ENCODE data around the gene SHISAL2B.

The SHISAL2B gene

DNA sequence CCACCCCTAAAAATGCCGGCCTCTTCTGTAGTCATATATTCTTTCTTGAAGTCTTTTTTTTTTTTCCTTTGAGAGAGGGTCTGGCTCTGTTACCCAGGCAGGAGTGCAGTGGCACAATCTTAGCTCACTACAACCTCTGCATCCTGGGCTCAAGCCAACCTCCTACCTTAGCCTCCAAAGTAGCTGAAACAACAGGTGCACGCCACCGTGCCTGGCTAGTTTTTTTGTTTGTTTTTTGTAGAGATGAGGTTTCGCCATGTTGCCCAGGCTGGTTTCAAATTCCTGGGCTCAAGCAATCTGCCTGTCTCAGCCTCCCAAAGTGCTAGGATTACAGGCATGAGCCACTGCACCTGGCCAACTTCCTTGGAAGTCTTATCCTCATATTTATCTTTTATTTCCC lies 59.1 kb downstream of the SHISAL2B start:
- DNase-seq (ENCODE audit: low spot score): no peak
- H3K27ac ChIP-seq (ENCODE audit: poor library complexity, severe bottlenecking): no peak overlapping the region
- H3K4me3 ChIP-seq (ENCODE audit: severe bottlenecking): no peak overlapping the region
- no peak for ATAC-seq (ENCODE audit: low read depth)
- H3K9me3 ChIP-seq (ENCODE audit: severe bottlenecking): no peaks in the 10 kb centered on the region
- TF ChIP-seq, protein P1, sequence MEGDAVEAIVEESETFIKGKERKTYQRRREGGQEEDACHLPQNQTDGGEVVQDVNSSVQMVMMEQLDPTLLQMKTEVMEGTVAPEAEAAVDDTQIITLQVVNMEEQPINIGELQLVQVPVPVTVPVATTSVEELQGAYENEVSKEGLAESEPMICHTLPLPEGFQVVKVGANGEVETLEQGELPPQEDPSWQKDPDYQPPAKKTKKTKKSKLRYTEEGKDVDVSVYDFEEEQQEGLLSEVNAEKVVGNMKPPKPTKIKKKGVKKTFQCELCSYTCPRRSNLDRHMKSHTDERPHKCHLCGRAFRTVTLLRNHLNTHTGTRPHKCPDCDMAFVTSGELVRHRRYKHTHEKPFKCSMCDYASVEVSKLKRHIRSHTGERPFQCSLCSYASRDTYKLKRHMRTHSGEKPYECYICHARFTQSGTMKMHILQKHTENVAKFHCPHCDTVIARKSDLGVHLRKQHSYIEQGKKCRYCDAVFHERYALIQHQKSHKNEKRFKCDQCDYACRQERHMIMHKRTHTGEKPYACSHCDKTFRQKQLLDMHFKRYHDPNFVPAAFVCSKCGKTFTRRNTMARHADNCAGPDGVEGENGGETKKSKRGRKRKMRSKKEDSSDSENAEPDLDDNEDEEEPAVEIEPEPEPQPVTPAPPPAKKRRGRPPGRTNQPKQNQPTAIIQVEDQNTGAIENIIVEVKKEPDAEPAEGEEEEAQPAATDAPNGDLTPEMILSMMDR (IDR thresholded peaks at IDR 0.05; ENCODE audit: poor library complexity, severe bottlenecking): no peak
- H3K36me3 ChIP-seq (ENCODE audit: low read depth): peaks cover 48% of the 10 kb centered on the region
- no peaks in the 10 kb centered on the region for H3K27me3 ChIP-seq (ENCODE audit: insufficient read depth, poor library complexity, severe bottlenecking)
- H3K4me1 ChIP-seq (ENCODE audit: insufficient read depth, poor library complexity, severe bottlenecking): no peaks in the 10 kb centered on the region

DNA sequence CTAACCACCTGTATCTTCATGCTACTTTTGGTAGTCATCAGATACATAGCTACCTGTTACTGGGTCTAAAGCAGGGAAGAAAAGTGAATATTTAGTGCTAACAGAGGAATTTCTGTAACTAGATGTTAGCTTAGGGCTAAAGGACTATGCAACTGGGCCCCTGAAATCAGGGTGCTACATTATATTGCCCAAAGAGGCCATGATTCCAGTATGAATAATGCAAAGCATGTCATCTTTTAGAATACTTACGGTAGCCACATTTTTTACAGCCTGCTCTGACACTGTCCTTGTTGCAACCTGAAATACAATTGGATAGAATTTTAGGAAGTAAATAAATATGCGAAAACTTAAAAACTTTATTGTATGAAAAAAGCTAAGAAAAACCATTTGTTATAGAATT lies 63.8 kb downstream of the SHISAL2B start:
- DNase-seq (ENCODE audit: low spot score) (no peak), ATAC-seq (ENCODE audit: low read depth) (no peak)
- Histone ChIP-seq H3K4me3 (ENCODE audit: severe bottlenecking) (no peak overlapping the region), H3K27ac (ENCODE audit: poor library complexity, severe bottlenecking) (no peak overlapping the region), H3K36me3 (ENCODE audit: low read depth) (peaks cover 46% of the 10 kb centered on the region), H3K9me3 (ENCODE audit: severe bottlenecking) (no peaks in the 10 kb centered on the region), H3K4me1 (ENCODE audit: insufficient read depth, poor library complexity, severe bottlenecking) (no peaks in the 10 kb centered on the region), H3K27me3 (ENCODE audit: insufficient read depth, poor library complexity, severe bottlenecking) (no peaks in the 10 kb centered on the region)
- TF ChIP-seq, protein P1 (IDR thresholded peaks at IDR 0.05; ENCODE audit: poor library complexity, severe bottlenecking): no peak

DNA sequence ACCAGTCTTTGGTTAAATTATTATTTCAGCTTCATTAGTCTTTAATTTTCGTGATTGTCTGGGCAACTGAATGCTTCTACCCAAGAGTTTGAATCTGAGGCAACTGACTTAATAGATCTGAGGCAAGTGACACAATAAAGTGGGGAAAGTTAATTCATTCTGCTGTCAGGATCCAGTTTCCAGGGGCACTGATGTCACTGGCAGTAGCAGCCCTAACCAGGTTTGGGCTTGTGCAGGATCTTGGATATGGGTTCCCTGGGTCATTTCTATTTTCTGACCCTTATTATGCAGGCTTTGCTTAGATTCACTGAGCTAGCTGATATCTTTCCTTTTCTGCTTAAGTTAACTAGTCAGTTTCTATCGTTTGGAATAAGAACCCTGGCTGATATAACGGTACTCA lies 68.6 kb downstream of the SHISAL2B start:
- H3K4me1 ChIP-seq (ENCODE audit: insufficient read depth, poor library complexity, severe bottlenecking): no peaks in the 10 kb centered on the region
- no peaks in the 10 kb centered on the region for H3K27me3 ChIP-seq (ENCODE audit: insufficient read depth, poor library complexity, severe bottlenecking)
- H3K4me3 ChIP-seq (ENCODE audit: severe bottlenecking): no peak overlapping the region
- peaks cover 47% of the 10 kb centered on the region for H3K36me3 ChIP-seq (ENCODE audit: low read depth)
- no peak overlapping the region for H3K27ac ChIP-seq (ENCODE audit: poor library complexity, severe bottlenecking)
- no peaks in the 10 kb centered on the region for H3K9me3 ChIP-seq (ENCODE audit: severe bottlenecking)
- TF ChIP-seq, protein P1 (IDR thresholded peaks at IDR 0.05; ENCODE audit: poor library complexity, severe bottlenecking): no peak
- ATAC-seq (ENCODE audit: low read depth) (no peak), DNase-seq (ENCODE audit: low spot score) (no peak)

DNA sequence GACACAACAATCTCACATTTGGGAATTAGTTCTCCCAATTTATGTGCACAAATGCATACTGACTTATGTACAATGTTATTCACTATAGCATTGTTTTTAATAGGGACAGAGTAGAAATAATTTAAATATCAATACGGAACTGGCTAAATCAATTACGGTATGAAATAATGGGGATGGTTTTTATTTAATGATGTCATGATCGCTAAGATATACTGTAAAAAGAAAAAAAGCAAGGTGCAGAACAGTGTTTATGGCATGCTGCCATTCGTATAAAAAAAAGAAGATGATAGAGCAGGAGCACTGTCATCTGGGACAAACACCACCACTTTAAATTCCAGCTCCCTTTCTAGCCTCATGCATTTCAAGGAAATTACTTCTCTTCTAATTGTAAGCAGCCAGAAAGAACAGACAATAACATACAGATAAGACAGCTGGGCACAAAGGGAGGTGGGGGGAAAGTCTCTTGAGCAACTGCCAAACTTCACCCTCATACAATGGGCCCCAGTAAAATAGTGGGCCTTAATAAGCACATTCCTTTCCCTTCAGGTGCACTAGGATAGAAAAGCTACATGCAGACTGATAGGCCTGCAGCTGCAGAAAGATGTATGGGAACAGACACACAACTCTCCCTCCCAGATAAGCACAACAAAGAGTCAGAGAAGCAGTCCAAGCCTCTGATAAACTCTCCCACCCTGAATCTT lies 69.8 kb downstream of the SHISAL2B start:
- Histone ChIP-seq H3K4me1 (ENCODE audit: insufficient read depth, poor library complexity, severe bottlenecking) (no peaks in the 10 kb centered on the region), H3K36me3 (ENCODE audit: low read depth) (peaks cover 50% of the 10 kb centered on the region), H3K27ac (ENCODE audit: poor library complexity, severe bottlenecking) (no peak overlapping the region), H3K27me3 (ENCODE audit: insufficient read depth, poor library complexity, severe bottlenecking) (no peaks in the 10 kb centered on the region), H3K4me3 (ENCODE audit: severe bottlenecking) (no peak overlapping the region), H3K9me3 (ENCODE audit: severe bottlenecking) (no peaks in the 10 kb centered on the region)
- ATAC-seq (ENCODE audit: low read depth) (no peak), DNase-seq (ENCODE audit: low spot score) (no peak)
- TF ChIP-seq, protein P1 (IDR thresholded peaks at IDR 0.05; ENCODE audit: poor library complexity, severe bottlenecking): no peak

DNA sequence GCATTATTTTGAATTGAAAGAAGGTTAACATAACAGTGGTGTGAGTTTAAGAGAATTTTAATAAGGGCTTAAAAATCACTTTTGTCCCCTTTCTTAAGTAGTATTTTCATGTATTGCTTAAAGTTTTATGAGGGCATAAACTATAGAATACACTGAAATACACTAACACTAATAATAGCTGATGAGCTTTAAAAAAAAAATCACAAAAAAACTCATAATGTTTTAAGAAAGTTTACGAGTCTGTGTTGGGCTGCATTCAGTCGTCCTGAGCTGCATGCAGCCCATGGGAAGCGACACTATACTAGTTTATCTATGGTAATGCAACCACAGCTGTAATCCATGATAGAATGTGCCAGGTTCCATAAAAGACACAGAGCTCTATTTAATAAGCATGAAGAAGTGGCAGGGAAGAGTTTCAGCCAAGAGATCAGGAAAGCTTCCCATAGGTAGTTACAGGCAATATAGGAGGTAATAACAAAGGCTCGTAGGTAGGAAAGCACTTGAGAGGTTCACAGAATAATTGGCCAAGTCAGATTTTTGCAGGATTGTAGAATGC lies 73.7 kb downstream of the SHISAL2B start:
- H3K4me1 ChIP-seq (ENCODE audit: insufficient read depth, poor library complexity, severe bottlenecking): peaks cover 21% of the 10 kb centered on the region
- ATAC-seq (ENCODE audit: low read depth) (no peak), DNase-seq (ENCODE audit: low spot score) (no peak)
- no peaks in the 10 kb centered on the region for H3K9me3 ChIP-seq (ENCODE audit: severe bottlenecking)
- H3K27ac ChIP-seq (ENCODE audit: poor library complexity, severe bottlenecking): no peak overlapping the region
- H3K4me3 ChIP-seq (ENCODE audit: severe bottlenecking): no peak overlapping the region
- H3K27me3 ChIP-seq (ENCODE audit: insufficient read depth, poor library complexity, severe bottlenecking): no peaks in the 10 kb centered on the region
- peaks cover 61% of the 10 kb centered on the region for H3K36me3 ChIP-seq (ENCODE audit: low read depth)
- TF ChIP-seq, protein P1 (IDR thresholded peaks at IDR 0.05; ENCODE audit: poor library complexity, severe bottlenecking): no peak

Measured in RWPE2 (cell line).